Peyer's patch (tissue), 4 donors: ENCODE measurements around the gene PARS2.

ENCODE experiments used
- POLR2A ChIP-seq, 2 donors: fragments of 450-650 bp; IDR thresholded peaks; one replicate each; pipeline ENCODE4 v1.5.1; 2017; ENCODE audit warnings: antibody characterized with exemption in 2 of 2, mild to moderate bottlenecking in 2 of 2, moderate library complexity in 2 of 2
- TF ChIP-seq, protein P1 (sequence below), 6 experiments: fragments of 450-650 bp in 4 of 6; fragments of 200-600 bp in 2 of 6; sonication (generic) in 1 of 6; IDR thresholded peaks; one replicate each; pipeline ENCODE4 v1.5.1; 2017 to 2019; ENCODE audit warnings: antibody characterized with exemption in 6 of 6, mild to moderate bottlenecking in 3 of 6, moderate library complexity in 1 of 6

DNA sequence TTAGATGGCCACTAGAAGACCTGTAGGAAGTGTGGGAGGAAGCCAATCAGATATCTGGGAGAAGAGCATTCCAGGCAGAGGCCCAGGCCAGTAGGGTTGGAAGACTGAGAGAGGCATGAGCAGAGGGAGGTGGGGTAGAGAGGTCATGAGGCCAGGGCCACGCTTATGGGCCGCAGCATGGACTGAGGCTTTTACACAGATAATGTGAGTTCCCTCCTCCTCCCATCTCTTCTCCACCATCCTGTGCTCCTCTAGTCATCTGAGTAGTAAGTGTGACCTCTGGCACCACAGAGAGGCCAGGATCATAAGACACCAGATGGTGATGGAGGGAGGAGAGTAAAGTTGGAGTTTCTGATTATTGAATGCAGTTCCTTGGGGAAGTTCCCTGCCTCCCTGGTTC lies 19.7 kb upstream of the PARS2 start:
- TF ChIP-seq, protein P1, sequence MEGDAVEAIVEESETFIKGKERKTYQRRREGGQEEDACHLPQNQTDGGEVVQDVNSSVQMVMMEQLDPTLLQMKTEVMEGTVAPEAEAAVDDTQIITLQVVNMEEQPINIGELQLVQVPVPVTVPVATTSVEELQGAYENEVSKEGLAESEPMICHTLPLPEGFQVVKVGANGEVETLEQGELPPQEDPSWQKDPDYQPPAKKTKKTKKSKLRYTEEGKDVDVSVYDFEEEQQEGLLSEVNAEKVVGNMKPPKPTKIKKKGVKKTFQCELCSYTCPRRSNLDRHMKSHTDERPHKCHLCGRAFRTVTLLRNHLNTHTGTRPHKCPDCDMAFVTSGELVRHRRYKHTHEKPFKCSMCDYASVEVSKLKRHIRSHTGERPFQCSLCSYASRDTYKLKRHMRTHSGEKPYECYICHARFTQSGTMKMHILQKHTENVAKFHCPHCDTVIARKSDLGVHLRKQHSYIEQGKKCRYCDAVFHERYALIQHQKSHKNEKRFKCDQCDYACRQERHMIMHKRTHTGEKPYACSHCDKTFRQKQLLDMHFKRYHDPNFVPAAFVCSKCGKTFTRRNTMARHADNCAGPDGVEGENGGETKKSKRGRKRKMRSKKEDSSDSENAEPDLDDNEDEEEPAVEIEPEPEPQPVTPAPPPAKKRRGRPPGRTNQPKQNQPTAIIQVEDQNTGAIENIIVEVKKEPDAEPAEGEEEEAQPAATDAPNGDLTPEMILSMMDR (IDR thresholded peaks at IDR 0.05) = no peak
- no peak for TF ChIP-seq POLR2A (IDR thresholded peaks at IDR 0.05)
